Kidney glomerular epithelial cell (primary cell): Measurements from ENCODE around the gene GALNT5.

Source experiments
- DNase-seq: peaks from one replicate; lab custom pipeline; 2025; lab: John Stamatoyannopoulos, UW

Gene GALNT5

GRCh38 chr2:157292853-157293252, 35.3 kb downstream of the GALNT5 start:
- no peak for DNase-seq

DNA sequence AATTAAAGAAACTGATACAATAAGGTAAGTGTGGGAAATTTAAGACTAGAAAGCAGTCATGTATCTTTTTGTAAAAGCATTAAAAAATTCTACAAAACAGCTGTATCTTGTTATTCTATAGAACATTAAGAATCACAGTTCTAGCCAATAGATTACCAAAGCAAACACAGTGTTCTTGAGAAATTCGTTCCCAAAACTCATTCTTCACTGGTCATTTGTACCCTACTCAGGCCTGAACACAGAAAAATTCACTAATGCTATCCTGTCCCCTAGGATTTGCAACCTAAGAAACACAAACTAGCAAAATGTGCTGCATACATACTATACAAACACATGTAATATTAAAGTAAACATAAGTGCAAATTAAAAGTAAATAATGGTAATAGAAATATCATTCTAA, 39.0 kb downstream of the GALNT5 start:
- no peak for DNase-seq

DNA sequence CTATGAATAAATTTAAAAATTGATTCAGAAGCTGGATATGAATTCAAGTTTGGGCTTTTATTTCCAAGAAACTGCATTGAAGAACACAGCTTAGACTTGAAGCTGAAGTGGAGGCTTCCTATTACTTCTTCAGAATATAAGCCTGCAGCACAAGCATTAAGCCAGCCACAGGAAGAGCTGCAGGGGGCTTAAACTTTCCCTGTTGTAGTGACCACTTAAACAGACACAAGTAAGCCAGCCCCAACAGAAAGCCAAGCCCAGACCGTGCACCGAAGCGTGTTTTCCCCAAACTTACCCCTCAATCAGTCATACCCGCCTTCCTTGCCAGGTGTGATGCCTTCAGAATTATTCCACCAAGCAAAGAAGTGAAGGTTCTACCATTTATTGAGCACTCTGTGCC, 39.5 kb downstream of the GALNT5 start:
- no peak for DNase-seq

- no peak for DNase-seq
Measured at GRCh38 chr2:157301307-157301706, 43.8 kb downstream of the GALNT5 start.

GRCh38 chr2:157302492-157303099, 45.1 kb downstream of the GALNT5 start:
- DNase-seq: peak; percentile 58

DNA sequence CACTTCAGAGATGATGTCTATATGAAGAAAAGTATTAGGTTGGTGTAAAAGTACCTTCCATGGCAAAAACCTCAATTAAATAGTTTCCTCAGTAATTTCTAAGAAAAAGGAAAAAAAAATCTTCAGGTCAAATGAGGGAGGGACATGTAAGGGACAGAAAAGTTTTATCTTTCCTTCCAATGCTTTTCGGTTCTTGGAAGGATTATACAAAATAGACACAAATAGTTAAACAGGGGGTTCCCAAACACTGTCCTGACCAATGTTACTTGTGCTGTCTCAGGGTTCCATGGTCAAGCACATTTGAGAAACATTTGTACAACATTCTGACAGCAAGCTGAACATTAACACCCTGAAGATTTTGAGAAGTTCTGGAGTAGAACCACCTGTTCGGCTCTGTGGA, 46.1 kb downstream of the GALNT5 start:
- no peak for DNase-seq

GRCh38 chr2:157304811-157305722, 47.6 kb downstream of the GALNT5 start:
- peak; percentile 29 for DNase-seq

- no peak for DNase-seq
Measured at GRCh38 chr2:157305723-157306110, 48.2 kb downstream of the GALNT5 start.

- peak; percentile 8 for DNase-seq
Measured at GRCh38 chr2:157307021-157307420, 49.5 kb downstream of the GALNT5 start.

DNA sequence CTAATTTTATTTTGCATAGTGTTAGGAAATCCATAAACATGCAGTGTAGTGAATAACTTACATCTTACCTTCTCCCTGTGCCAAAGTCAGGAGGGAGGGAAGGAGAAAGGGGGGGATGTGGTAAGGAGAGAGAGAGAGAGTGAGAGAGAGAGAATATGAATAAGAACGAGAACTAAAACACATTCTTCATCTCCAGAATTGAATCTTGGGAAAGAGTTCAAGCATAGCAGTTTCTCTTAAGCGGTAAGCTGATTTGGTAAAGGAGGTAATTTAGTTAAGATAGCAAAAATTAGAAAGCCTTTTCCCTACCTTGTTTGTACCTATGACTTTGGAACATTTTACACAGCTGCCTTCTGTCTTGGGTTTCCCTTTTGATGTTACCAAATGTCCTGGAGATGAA, 52.4 kb downstream of the GALNT5 start:
- DNase-seq: no peak

GRCh38 chr2:157311706-157312105, 54.2 kb downstream of the GALNT5 start:
- DNase-seq: no peak

DNA sequence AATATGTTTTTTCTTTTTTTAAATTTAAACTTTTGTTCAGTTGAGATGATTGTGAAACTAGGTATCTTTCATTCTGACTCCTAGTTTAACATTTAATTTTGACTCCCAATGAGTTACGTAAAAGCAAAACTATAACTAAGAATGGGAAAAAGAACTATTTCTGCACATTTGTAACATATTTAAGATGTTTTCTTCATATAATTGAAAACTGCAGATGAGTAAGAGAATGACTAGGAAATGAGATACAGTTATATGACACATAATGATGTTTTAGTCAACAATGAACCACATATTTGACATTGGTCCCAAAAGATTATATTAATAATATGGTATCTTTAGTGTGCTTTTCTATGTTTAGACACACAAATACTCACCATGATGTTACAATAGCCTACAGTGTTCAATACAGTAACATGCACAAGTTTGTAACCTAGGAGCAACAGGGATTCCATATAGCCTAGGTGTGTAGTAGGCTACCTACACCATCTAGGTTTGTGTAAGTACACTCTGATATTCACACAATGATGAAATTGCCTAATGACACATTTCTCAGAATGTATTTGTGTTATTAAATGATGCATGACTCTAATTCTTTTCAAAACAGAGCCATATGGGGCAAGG, 55.5 kb downstream of the GALNT5 start:
- no peak for DNase-seq

- DNase-seq: no peak
Measured at GRCh38 chr2:157315901-157316300, 58.4 kb downstream of the GALNT5 start.

- DNase-seq: no peak
Measured at GRCh38 chr2:157318884-157319283, 61.4 kb downstream of the GALNT5 start.

DNA sequence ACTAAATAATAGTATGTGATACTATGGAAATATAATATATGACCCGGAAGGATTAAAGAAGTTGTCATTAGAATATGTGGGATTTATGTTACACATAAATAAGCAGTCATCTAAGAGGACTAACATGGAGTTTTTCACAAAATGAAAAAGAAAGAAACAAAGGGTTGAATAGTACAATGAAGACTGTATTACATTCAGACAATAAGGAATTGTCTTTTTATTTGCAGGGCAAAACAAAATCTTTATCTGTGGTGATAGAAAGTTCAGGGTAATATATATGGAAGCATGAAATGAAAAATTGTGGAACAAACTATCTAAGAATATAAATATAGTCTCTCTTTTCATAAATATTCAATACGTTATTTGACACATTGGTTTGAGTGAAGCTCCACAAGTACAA, 62.3 kb downstream of the GALNT5 start:
- DNase-seq: no peak

GRCh38 chr2:157320409-157320808, 62.9 kb downstream of the GALNT5 start:
- no peak for DNase-seq

GRCh38 chr2:157321466-157321865, 64.0 kb downstream of the GALNT5 start:
- no peak for DNase-seq

- no peak for DNase-seq
Measured at GRCh38 chr2:157322432-157322831, 64.9 kb downstream of the GALNT5 start.

- DNase-seq: no peak
Measured at GRCh38 chr2:157324331-157324843, 66.9 kb downstream of the GALNT5 start.

DNA sequence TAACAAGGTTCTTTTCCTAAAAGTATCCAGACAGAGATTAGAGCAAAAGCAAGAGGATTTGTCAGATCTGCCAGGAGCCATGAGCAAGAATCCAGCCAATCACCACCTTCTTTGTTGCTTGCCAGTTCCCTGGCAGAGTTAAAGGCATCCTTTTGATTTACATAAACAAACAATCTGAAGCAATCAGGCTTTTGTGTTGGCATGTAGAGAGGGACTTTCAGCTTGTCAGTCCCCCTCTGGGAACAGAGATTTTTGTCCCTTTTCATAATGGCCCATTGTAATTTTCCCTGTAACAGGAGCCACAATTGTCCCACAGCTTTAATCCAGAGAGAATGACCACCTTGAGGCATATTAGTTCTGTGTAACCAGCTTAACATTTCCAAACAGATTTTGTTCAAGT, 68.3 kb downstream of the GALNT5 start, which contains the start of gene ERMN:
Gene ERMN (minus strand): TSS at position 39 of the 400 bp plus-strand sequence. CDS start 182 bp downstream, outside the sequence.
- DNase-seq: no peak

DNA sequence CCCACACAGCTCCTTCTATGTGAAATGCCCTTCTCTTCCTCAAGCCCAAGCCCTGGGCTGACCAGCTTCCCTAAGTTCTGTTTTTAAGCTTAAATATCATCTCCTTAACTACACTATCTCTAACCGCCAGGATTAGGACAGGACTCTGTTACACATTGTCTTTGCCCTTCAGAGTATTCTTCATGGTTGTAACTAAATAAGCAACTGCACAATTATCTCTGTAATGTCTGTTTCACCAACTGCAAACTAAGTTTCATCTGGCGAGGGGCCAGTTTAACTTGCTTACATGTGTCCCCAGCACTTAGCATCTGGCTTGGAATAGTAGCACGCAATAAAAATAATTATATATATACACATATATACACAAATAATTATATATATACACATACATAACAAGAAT, 69.2 kb downstream of the GALNT5 start:
- no peak for DNase-seq

DNA sequence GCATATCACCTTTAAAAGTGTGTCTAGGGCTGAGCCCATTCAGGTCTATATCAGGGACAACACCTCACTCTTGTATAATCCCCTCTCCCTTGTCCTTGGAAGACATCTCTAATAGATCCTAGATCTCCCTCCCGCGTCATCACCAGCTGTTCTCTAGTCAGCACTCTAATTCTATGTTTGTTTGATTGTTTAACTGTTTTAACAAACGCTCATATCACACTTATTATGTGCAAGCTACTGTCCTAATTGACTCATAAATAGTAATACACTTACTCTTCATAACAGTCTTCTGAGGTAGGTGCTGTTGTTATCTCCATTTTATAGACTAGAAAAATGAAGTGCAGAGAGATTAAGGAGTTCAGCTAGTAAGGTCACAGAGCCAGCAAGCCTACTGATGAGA, 69.7 kb downstream of the GALNT5 start:
- DNase-seq: no peak
